H1 (cell line): ENCODE data around the gene SPATA16. TPM values are rescaled to one million over a fixed set of nuclear protein-coding genes. Genes with fewer than 3 reads are reported as not detected.

Source experiments
- CTCF ChIA-PET: fragments of 300-600 bp; sonication (Branson Sonifier 250); formaldehyde crosslinking; loops from one replicate; lab custom pipeline; 2021; ENCODE audit not compliant: partially characterized antibody; lab: Charles Lee
- POLR2A ChIA-PET: fragments of 300-600 bp; sonication (Branson Sonifier 250); formaldehyde crosslinking; loops from one replicate; lab custom pipeline; 2021; ENCODE audit warnings: inconsistent platforms; ENCODE audit not compliant: partially characterized antibody; lab: Charles Lee
- DNase-seq, 2 experiments: peaks; one replicate each; pipeline versions ENCODE4 v3.0.0 to v3.0.0-alpha.2; 2010 to 2022; ENCODE audit warnings: low spot score in 2 of 2, low read depth in 1 of 2, mixed read lengths in 1 of 2
- FAIRE-seq: peaks from 2 replicates; lab custom pipeline; 2011; peaks lifted over from hg19 to GRCh38; lab: Jason Lieb, UNC
- H2AFZ ChIP-seq: 2 replicates; pipeline ENCODE4 v1.8.1; 2012; ENCODE audit warnings: low read length, inconsistent platforms
- H2AK5ac ChIP-seq: 2 replicates; pipeline ENCODE4 v1.6.1; 2013; ENCODE audit warnings: low read depth, low read length
- H2BK120ac ChIP-seq: replicated peaks from 2 replicates; pipeline ENCODE3; 2013; ENCODE audit warnings: low read depth, low read length, inconsistent platforms
- H2BK12ac ChIP-seq: 2 replicates; pipeline ENCODE4 v1.6.1; 2013; ENCODE audit warnings: low read depth, low read length
- H2BK15ac ChIP-seq: 2 replicates; pipeline ENCODE4 v1.6.1; 2013; ENCODE audit warnings: low read length
- H2BK20ac ChIP-seq: 2 replicates; pipeline ENCODE4 v1.6.1; 2013; ENCODE audit warnings: low read length
- H2BK5ac ChIP-seq: 2 replicates; pipeline ENCODE4 v1.6.1; 2013; ENCODE audit warnings: low read depth, low read length
- H3K14ac ChIP-seq: 2 replicates; pipeline ENCODE4 v1.6.1; 2013; ENCODE audit warnings: inconsistent platforms; ENCODE audit not compliant: insufficient read length
- H3K18ac ChIP-seq: 2 replicates; pipeline ENCODE4 v1.6.1; 2013; ENCODE audit warnings: low read length; ENCODE audit errors: extremely low read depth
- H3K23ac ChIP-seq: 2 replicates; pipeline ENCODE4 v1.6.1; 2013; ENCODE audit warnings: inconsistent platforms; ENCODE audit not compliant: insufficient read length
- H3K23me2 ChIP-seq: 2 replicates; pipeline ENCODE4 v1.6.1; 2013; ENCODE audit warnings: low read depth, low read length
- H3K27ac ChIP-seq: 2 replicates; pipeline ENCODE4 v1.6.1; 2011; ENCODE audit warnings: low read depth, low read length, inconsistent platforms
- H3K27me3 ChIP-seq, 4 experiments: replicated peaks in 1 of 4; 1 replicate in 1 of 4; 2 replicates in 3 of 4; pipeline versions ENCODE4 v1.6.1 to v1.8.1; 2011 to 2013; ENCODE audit warnings: low read length in 3 of 4, mild to moderate bottlenecking in 3 of 4, inconsistent platforms in 2 of 4, mixed read lengths in 2 of 4, moderate library complexity in 1 of 4; ENCODE audit not compliant: control insufficient read depth in 3 of 4, insufficient read depth in 3 of 4; ENCODE audit errors: extremely low read depth in 1 of 4
- H3K36me3 ChIP-seq, 4 experiments: 2 replicates each; pipeline versions ENCODE4 v1.6.1 to v1.8.1; 2011 to 2013; ENCODE audit warnings: mild to moderate bottlenecking in 4 of 4, low read length in 3 of 4, moderate library complexity in 2 of 4, control low read depth in 1 of 4, inconsistent platforms in 1 of 4; ENCODE audit not compliant: insufficient read depth in 4 of 4, control insufficient read depth in 2 of 4
- H3K4ac ChIP-seq: replicated peaks from 2 replicates; pipeline ENCODE3; 2013; ENCODE audit warnings: low read length, low read depth, mixed read lengths, inconsistent platforms; ENCODE audit not compliant: insufficient read length
- H3K4me1 ChIP-seq, 4 experiments: replicated peaks in 1 of 4; 1 replicate in 1 of 4; 2 replicates in 3 of 4; pipeline versions ENCODE4 v1.6.1 to v1.8.1; 2011 to 2013; ENCODE audit warnings: low read length in 3 of 4, inconsistent platforms in 2 of 4, mixed read lengths in 1 of 4; ENCODE audit not compliant: insufficient read depth in 4 of 4, control insufficient read depth in 3 of 4
- H3K4me2 ChIP-seq, 2 experiments: 2 replicates each; pipeline versions ENCODE4 v1.6.1 to v1.8.1; 2011 to 2013; ENCODE audit warnings: low read depth in 2 of 2, low read length in 2 of 2, control low read depth in 1 of 2, inconsistent platforms in 1 of 2, mild to moderate bottlenecking in 1 of 2; ENCODE audit not compliant: insufficient read depth in 1 of 2
- H3K4me3 ChIP-seq, 4 experiments: fragments of 200-600, 300-600 bp in 1 of 4; sonication (generic), shearing (Covaris generic), sonication (Bioruptor Twin) in 1 of 4; 2 replicates each; pipeline versions ENCODE4 v1.5.1 to v1.8.1; 2011 to 2016; ENCODE audit warnings: low read length in 4 of 4, low read depth in 3 of 4, control low read depth in 2 of 4, inconsistent platforms in 2 of 4, mild to moderate bottlenecking in 2 of 4, mixed read lengths in 1 of 4, moderate library complexity in 1 of 4; ENCODE audit not compliant: insufficient read depth in 2 of 4; ENCODE audit errors: extremely low read depth in 1 of 4
- H3K56ac ChIP-seq: replicated peaks from 2 replicates; pipeline ENCODE3; 2013; ENCODE audit warnings: low read depth, mild to moderate bottlenecking, mixed read lengths, low read length, inconsistent platforms; ENCODE audit not compliant: insufficient read length
- H3K79me1 ChIP-seq: 2 replicates; pipeline ENCODE4 v1.6.1; 2013; ENCODE audit warnings: low read depth, low read length, control low read depth
- H3K79me2 ChIP-seq, 2 experiments: 2 replicates each; pipeline versions ENCODE4 v1.6.1 to v1.8.1; 2012 to 2013; ENCODE audit warnings: low read length in 2 of 2, mild to moderate bottlenecking in 2 of 2, inconsistent platforms in 1 of 2; ENCODE audit not compliant: insufficient read depth in 2 of 2, control insufficient read depth in 1 of 2
- H3K9ac ChIP-seq, 4 experiments: replicated peaks in 1 of 4; 1 replicate in 1 of 4; 2 replicates in 3 of 4; pipeline versions ENCODE4 v1.6.1 to v1.8.1; 2011 to 2013; ENCODE audit warnings: low read depth in 3 of 4, low read length in 3 of 4, control low read depth in 2 of 4, mild to moderate bottlenecking in 2 of 4, moderate library complexity in 2 of 4, inconsistent platforms in 1 of 4; ENCODE audit errors: extremely low read depth in 1 of 4
- H3K9me3 ChIP-seq, 2 experiments: 2 replicates each; pipeline versions ENCODE4 v1.6.1 to v1.8.1; 2012 to 2013; ENCODE audit warnings: mild to moderate bottlenecking in 2 of 2, moderate library complexity in 2 of 2, control low read depth in 1 of 2, inconsistent platforms in 1 of 2, low read depth in 1 of 2, low read length in 1 of 2, mixed read lengths in 1 of 2; ENCODE audit not compliant: insufficient read depth in 2 of 2
- H4K20me1 ChIP-seq, 2 experiments: replicated peaks in 1 of 2; 2 replicates each; pipeline versions ENCODE3 to v1.8.1; 2011 to 2013; ENCODE audit warnings: inconsistent platforms in 2 of 2, low read length in 2 of 2, mild to moderate bottlenecking in 1 of 2; ENCODE audit not compliant: insufficient read depth in 2 of 2, control insufficient read depth in 1 of 2
- H4K5ac ChIP-seq: 2 replicates; pipeline ENCODE4 v1.6.1; 2013; ENCODE audit warnings: low read length, low read depth, mixed read lengths, inconsistent platforms; ENCODE audit not compliant: insufficient read length
- H4K8ac ChIP-seq: 2 replicates; pipeline ENCODE4 v1.8.0; 2013; ENCODE audit warnings: mild to moderate bottlenecking, moderate library complexity, low read length, inconsistent platforms; ENCODE audit not compliant: insufficient read depth; ENCODE audit errors: extremely low read depth
- H4K91ac ChIP-seq: replicated peaks from 2 replicates; pipeline ENCODE3; 2013; ENCODE audit warnings: low read length, mixed read lengths, inconsistent platforms; ENCODE audit not compliant: insufficient read length
- EZH2 ChIP-seq: fragments of 200-600 bp; sonication (generic); IDR thresholded peaks from 2 replicates; pipeline ENCODE4 v1.7.1; 2012; ENCODE audit warnings: low read depth, mild to moderate bottlenecking, moderate library complexity, low read length, inconsistent platforms; ENCODE audit not compliant: severe bottlenecking
- GTF2F1 ChIP-seq: IDR thresholded peaks from 2 replicates; pipeline ENCODE4 v1.6.1; 2012; ENCODE audit warnings: low read depth, low read length, improper control_type of control experiment, borderline replicate concordance
- POLR2AphosphoS5 ChIP-seq: IDR thresholded peaks from 2 replicates; pipeline ENCODE4 v1.6.1; 2011; ENCODE audit warnings: low read depth, low read length
- RAD21 ChIP-seq, 2 experiments: IDR thresholded peaks in 1 of 2; conservative IDR thresholded peaks in 1 of 2; 2 replicates each; pipeline ENCODE4 v1.6.1; 2011; ENCODE audit warnings: low read depth in 2 of 2, low read length in 2 of 2, improper control_type of control experiment in 1 of 2, inconsistent platforms in 1 of 2, mild to moderate bottlenecking in 1 of 2, moderate library complexity in 1 of 2
- RFX5 ChIP-seq: IDR thresholded peaks from 2 replicates; pipeline ENCODE4 v1.6.1; 2011; ENCODE audit warnings: low read depth, low read length, improper control_type of control experiment, borderline replicate concordance
- TBP ChIP-seq: IDR thresholded peaks from 2 replicates; pipeline ENCODE4 v1.6.1; 2011; ENCODE audit warnings: low read depth, low read length, improper control_type of control experiment
- WGBS, 2 experiments: shearing (Covaris generic) in 1 of 2; methylation state at CpG; one replicate each; pipeline versions ENCODE4 v1.1.6 to v1.1.7; 2013 to 2015; ENCODE audit warnings: low lambda C conversion rate in 2 of 2, mixed read lengths in 2 of 2, inconsistent platforms in 1 of 2, low coverage in 1 of 2, missing lambda C conversion rate in 1 of 2; ENCODE audit not compliant: insufficient replicate concordance in 2 of 2, insufficient coverage in 1 of 2, insufficient read length in 1 of 2; ENCODE audit errors: extremely low coverage in 1 of 2, missing lambda C conversion rate in 1 of 2; 5-methylcytosine and 5-hydroxymethylcytosine counted together
- polyA plus RNA-seq, 7 experiments: library from polyadenylated mRNA; depleted of rRNA in 3 of 7; stranded (reverse) in 5 of 7; unstranded in 2 of 7; fragments of >200 nt in 5 of 7; fragments of 200-250 nt in 2 of 7; gene quantifications; 1 replicate in 5 of 7; 2 replicates in 1 of 7; 4 replicates in 1 of 7; pipeline versions ENCODE4 v1.2.1 to v1.2.3, GENCODE V29; 2011 to 2013; ENCODE audit warnings: missing spikeins in 2 of 7, mixed read lengths in 2 of 7
- total RNA-seq: library from RNA; stranded (reverse); fragmentation: NEBNext Ultra II Directional; extraction: Animal tissue kit (Norgen Biotek cat#: 25700); gene quantifications from 2 replicates; pipeline ENCODE4 v1.2.1, GENCODE V29; 2021
- TF ChIP-seq, protein P1 (sequence below): IDR thresholded peaks from 2 replicates; pipeline ENCODE4 v1.6.1; 2011; ENCODE audit warnings: low read depth, mild to moderate bottlenecking, low read length; ENCODE audit not compliant: insufficient read depth

Gene SPATA16
- total and polyA plus RNA-seq, 2 of the 8 experiments (the other 6 are each of a cell fraction or from before 2014, with no cell fraction given): 0.05 to 2.7 TPM

DNA sequence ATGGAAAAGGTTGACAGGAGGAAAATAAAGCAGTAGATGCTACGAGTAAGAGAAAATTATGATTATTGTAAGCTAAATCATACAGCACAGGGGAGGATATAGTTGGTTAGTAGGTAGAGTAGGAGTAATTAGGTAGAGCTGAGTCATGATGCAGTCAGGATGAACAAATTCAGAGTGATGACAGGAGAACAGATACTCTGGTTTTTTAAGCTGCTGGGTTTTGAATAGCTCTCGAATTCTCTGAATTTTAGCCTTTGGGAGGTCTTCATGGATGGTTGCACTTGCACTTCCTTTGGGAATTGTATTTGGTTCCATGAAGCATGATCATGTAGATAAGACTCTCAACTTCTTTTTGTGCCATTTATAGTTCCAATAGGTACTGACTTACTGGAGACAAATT, 294.3 kb downstream of the SPATA16 start:
- Histone ChIP-seq H3K23ac (no peak overlapping the region), H3K36me3 (no peaks in the 10 kb centered on the region), H3K9ac (no peak overlapping the region), H3K79me1 (no peaks in the 10 kb centered on the region), H3K27ac (no peak overlapping the region), H3K56ac (no peak overlapping the region), H3K4me1 (no peaks in the 10 kb centered on the region), H4K91ac (no peak overlapping the region), H3K4me3 (no peak overlapping the region), H2BK20ac (no peak overlapping the region), H3K4me2 (no peak overlapping the region), H4K20me1 (no peaks in the 10 kb centered on the region), H2AFZ (no peak overlapping the region), H4K5ac (no peak overlapping the region), H3K18ac (no peak overlapping the region), H4K8ac (no peak overlapping the region), H2AK5ac (no peak overlapping the region), H3K23me2 (no peaks in the 10 kb centered on the region), H3K27me3 (no peaks in the 10 kb centered on the region), H3K14ac (no peak overlapping the region), H2BK5ac (no peak overlapping the region), H3K9me3 (no peaks in the 10 kb centered on the region), H3K4ac (no peak overlapping the region), H2BK15ac (no peak overlapping the region), H3K79me2 (no peaks in the 10 kb centered on the region), H2BK12ac (no peak overlapping the region), H2BK120ac (no peak overlapping the region)
- FAIRE-seq: no peak
- POLR2A ChIA-PET: interaction anchor here (1.5 kb wide), 1 partner anchor 9 kb away, joined by 3 read pairs; no protein-coding TSS in a partner anchor
- CTCF ChIA-PET: interaction anchor here (0.9 kb wide), 1 partner anchor 15 kb away, joined by 3 read pairs; no protein-coding TSS in a partner anchor
- no peak for DNase-seq
- WGBS, 2 experiments: 92% methylated on average over 2 of the region's 2 CpGs; no CpG with 5 or more reads in 1 of the 2 experiments
- TF ChIP-seq, protein P1, sequence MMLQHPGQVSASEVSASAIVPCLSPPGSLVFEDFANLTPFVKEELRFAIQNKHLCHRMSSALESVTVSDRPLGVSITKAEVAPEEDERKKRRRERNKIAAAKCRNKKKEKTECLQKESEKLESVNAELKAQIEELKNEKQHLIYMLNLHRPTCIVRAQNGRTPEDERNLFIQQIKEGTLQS: no peak
- TF ChIP-seq POLR2AphosphoS5 (no peak), EZH2 (no peak), TBP (no peak), GTF2F1 (no peak), RFX5 (no peak), RAD21 (IDR thresholded peaks at IDR 0.05 in 1 of 2, conservative IDR thresholded peaks at IDR 0.05 in 1 of 2; ENCODE audit: low read depth in 2 of 2, low read length in 2 of 2) (no peak)
